MM.1S (cell line): ENCODE measurements around the gene YTHDF1.

Experiments
- EZH2 ChIP-seq: fragments of 300-600 bp; sonication (generic); optimal IDR thresholded peaks from 2 replicates; pipeline ENCODE3; 2017; ENCODE audit warnings: low read depth, mild to moderate bottlenecking, antibody characterized with exemption, low read length, mixed read lengths
- EZH2phosphoT487 ChIP-seq: fragments of 300-600 bp; sonication (generic); IDR thresholded peaks from 2 replicates; pipeline ENCODE4 v1.6.1; 2018; ENCODE audit warnings: antibody characterized with exemption, low read length
- TF ChIP-seq, protein P1 (sequence below): fragments of 300-600 bp; sonication (generic); IDR thresholded peaks from 2 replicates; pipeline ENCODE4 v1.5.1; 2016; ENCODE audit warnings: antibody characterized with exemption, low read length, mixed read lengths

DNA sequence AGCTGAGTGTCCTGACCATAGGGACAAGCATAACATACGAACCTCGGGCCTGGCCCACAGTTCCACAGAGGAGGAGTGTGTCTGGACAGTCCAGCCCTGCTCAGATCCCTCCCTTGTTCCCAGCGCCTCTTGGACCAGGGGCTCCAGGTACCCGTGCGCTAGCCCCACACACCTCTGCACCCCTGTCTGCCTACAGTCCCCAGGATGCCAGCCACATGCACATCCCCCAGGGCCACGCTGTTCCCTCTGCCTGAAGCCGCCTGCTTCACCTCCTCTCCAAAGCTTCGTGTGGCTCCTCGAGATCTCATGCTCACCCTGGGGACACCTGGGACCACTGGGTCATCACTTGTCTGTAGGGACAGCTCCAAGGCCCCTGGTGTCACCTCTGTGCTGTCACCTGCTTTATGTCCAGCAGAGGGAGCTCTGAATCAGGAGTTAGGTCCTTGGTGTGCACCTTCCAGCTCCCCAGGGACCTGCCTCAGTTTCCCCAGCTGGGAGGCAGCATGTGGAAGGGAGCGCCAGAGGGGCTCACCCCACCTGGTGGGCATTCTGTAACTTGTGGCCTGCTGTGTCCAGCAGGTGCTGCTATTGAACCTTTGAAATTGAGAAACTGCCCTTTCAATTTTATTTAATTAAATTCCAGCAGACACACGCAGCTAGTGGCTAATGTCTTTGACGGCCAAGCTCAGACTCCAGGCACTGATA, 7.3 kb upstream of the YTHDF1 start:
- TF ChIP-seq EZH2phosphoT487 = no peak
- TF ChIP-seq, protein P1, sequence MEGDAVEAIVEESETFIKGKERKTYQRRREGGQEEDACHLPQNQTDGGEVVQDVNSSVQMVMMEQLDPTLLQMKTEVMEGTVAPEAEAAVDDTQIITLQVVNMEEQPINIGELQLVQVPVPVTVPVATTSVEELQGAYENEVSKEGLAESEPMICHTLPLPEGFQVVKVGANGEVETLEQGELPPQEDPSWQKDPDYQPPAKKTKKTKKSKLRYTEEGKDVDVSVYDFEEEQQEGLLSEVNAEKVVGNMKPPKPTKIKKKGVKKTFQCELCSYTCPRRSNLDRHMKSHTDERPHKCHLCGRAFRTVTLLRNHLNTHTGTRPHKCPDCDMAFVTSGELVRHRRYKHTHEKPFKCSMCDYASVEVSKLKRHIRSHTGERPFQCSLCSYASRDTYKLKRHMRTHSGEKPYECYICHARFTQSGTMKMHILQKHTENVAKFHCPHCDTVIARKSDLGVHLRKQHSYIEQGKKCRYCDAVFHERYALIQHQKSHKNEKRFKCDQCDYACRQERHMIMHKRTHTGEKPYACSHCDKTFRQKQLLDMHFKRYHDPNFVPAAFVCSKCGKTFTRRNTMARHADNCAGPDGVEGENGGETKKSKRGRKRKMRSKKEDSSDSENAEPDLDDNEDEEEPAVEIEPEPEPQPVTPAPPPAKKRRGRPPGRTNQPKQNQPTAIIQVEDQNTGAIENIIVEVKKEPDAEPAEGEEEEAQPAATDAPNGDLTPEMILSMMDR = peak; percentile 78
- TF ChIP-seq EZH2 = no peak
